GM19438 (cell line): ENCODE results near the gene ACSF2.
"Not testable (repeated sequence)": the region's sequence is repeated elsewhere in the genome, so short reads cannot be mapped to it uniquely, and the experiment has no call there.

ENCODE experiments used
- ATAC-seq: cut with Tn5 transposase; IDR thresholded peaks from one replicate; pipeline ENCODE4 v1.9.1; 2021; ENCODE audit warnings: low read depth; ENCODE audit not compliant: unreplicated experiment

Gene ACSF2

DNA sequence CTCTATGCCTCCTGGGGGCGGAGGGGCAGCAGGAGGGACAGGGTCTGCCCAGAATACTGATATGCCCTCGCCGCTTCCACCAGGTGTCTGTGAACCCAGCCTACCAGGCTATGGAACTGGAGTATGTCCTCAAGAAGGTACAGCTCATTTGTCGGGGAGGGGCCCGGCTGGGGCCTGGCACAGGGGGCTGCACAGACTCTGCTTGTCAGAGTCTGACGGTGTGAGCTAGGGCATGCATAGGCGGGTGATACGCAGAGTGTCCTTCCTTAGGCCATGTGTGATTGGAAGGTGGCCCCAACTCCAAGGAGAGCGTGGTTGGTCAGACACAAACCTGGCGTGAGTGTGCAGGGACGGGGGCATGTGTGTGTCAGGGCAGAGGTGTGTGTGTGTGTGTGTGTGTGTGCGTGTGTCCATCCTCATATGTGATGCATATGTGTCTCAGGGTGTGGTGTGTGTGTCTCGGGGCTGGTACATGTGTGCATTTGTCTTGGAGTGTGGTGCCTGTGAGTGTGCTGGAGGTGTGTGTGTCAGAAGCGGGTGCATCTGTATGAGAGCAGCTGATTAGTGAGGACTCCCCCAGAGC lies 35.6 kb downstream of the ACSF2 start:
- no peak for ATAC-seq

DNA sequence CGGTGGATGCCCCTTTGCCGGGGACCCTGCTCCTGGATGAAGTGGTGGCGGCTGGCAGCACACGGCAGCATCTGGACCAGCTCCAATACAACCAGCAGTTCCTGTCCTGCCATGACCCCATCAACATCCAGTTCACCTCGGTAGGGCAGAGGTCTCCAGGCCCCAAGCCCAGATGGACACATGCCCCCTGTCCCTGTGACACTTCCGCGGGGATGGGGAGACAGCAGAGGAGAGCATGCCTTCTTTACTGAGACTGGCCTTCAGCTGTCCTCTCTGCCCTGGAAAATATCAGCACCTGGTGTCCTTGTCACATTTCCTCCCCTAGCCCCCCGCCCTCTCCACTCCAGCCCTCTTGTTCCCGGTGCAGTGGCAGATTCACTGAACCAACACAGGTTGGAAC lies 36.4 kb downstream of the ACSF2 start:
- ATAC-seq: no peak

DNA sequence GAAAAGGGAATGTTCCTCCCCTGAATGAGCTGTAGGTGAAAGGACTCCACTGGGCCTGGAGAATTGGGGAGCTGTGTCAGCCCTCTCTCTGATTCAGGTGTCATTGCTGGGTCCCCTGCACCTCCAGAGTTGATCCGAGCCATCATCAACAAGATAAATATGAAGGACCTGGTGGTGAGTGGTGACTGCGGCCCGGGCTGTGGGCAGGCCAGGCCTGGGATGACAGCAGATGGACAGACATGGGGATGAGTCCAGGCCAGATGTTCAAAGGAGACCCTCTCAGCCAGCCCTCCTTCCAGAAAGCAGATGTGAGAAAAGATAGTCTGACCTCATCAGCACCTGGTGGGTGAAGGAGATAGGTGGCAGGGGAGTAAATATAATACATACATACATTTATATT lies 38.1 kb downstream of the ACSF2 start:
- ATAC-seq: no peak

DNA sequence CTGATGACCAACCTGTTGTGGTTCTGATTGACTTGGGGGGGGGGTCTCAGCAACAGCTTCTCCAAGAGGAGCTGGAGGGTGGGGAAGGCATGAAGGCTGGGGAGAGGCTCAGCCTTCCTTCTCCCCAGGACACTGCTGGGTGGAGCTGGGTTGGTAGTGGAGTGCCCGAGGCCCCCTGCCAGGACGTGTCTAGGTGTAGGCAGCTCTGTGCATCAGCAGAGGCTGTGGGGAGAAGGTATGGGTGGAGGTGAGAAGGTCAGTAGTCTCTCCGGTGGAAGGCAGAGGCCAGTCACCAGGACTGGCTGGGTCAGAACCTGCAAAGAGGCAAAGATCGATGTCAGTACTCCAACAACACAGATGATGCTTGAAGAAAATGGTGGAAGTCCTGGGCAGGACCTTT lies 38.7 kb downstream of the ACSF2 start:
- no peak for ATAC-seq

DNA sequence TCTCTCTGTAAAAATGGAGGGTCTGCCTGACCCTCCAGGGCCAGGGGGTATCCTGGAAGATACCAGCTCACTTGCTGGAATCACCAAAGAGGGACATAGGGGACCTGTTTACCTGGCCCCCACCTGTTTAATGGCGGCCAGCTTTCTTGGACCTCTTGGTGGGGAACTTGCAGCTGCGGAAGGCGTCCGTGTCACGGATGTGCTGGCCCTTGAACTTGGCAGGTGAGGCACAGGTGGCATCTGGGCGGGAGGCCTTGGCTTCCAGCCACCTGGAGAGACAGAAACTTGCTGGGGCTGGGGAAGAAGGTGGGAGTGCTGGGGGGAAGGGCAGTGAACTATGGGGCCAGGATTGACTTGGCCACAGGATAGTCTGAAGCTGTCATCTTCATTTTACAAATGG lies 39.2 kb downstream of the ACSF2 start:
- ATAC-seq: no peak

DNA sequence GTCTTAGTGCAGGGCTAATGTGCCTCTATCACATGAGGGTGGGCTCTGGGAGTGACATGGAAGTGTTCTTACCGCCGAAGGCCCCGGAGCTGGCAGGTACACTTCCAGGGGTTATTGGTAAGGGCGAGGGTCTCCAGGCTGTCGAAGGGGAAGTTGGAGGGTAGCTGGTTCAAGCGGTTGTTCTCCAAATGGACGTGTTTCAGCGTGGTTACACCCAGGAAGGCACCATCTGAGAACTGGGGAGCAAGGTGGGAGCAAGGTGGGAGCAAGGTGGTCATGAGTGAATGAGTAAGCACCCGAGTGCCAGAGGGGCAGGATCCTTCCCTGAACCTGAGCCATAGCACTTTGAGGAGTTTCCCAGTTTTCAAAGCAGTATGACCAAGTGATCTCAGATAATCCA lies 39.6 kb downstream of the ACSF2 start:
- ATAC-seq: no peak

DNA sequence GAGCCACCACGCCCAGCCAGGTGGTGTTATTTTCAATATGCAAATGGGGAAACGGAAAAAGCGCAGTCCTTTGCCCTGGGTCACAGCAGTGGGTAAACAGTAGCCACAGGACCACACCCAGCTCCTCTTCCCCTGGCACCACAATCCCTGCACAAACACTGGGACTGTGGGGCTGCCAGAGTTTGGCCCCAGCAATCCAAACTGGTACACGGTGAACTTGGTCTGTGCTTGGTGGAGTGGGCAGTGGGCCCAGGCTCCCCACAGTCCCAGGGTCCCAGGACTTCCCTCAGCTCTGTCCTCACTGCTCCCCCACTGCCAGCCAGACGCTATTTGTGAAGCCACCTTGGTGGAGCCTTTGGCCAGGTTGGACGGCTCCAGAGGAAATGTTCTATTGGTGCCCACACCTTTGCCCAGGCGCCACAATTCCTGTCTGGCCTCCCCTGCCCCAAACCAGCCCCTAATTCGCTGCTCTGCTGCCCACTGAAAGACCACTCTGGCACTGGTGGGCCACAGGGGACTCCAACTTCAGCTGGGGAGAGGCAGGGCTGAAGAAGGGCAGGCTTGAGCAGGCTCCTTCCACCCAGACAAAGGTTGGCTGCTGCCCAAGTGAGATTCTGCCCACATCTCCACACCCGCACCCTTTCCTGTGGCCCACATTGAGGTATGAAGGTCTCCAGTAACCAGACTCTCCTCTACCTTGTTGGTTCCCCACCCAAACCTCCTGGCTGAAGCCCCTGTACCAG lies 40.5 kb downstream of the ACSF2 start:
- no peak for ATAC-seq

DNA sequence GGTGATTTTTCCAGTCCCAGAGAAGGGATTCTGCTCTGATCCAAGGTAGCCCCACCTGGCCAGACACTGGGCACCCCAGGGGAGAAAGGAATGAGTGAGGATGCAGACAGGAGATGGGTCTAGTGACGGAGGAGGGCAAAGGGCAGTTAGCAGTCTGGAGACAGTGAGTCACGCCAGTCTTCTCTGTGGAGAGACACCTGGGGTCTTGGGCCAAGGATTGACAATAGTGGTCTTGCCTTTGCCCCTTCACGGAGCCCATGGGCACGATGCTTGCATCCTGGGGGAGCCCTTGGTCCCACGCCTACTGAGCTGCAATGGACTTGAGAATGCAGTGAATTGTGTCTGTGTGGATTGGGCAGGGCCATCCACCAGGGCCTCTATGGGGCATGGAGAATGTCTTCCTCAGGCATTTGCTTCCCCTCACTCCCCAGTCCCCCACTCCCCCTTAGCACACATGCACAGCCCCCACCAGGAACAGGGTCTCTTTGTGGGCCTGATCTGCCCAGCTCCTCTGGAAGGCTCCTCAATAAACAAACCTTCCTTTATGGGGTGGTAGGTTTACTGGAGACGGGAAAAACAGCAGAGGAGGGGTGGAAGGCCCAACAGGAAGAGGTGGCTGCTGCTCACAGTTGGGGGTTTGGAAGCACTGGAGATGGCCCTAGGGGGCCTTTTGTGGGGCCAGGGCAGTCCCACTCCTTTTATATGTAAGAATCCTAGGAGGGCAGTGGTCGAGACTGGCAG lies 41.3 kb downstream of the ACSF2 start:
- no peak for ATAC-seq

DNA sequence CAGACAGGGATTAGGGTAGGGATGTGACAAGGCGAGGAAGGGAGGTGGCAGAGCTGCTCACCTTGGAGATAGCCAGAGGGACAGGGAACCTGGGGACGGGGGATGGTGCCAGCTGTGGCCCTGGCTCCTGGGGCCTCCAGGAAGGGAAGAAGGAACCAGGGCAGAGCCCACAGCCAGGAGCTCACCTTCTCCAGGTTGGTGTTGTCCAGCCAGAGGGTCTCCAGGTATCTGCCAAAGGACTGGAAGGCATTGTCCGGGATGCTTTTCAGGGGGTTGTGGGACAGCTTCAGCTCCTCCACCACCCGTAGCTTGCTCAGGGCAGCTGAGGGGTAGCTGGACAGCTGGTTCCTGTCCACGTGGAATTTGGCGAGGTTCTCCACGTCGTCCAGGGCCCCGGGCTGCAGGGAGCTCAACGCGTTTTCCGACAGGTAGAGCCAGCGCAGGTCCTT lies 41.9 kb downstream of the ACSF2 start:
- ATAC-seq: no peak

DNA sequence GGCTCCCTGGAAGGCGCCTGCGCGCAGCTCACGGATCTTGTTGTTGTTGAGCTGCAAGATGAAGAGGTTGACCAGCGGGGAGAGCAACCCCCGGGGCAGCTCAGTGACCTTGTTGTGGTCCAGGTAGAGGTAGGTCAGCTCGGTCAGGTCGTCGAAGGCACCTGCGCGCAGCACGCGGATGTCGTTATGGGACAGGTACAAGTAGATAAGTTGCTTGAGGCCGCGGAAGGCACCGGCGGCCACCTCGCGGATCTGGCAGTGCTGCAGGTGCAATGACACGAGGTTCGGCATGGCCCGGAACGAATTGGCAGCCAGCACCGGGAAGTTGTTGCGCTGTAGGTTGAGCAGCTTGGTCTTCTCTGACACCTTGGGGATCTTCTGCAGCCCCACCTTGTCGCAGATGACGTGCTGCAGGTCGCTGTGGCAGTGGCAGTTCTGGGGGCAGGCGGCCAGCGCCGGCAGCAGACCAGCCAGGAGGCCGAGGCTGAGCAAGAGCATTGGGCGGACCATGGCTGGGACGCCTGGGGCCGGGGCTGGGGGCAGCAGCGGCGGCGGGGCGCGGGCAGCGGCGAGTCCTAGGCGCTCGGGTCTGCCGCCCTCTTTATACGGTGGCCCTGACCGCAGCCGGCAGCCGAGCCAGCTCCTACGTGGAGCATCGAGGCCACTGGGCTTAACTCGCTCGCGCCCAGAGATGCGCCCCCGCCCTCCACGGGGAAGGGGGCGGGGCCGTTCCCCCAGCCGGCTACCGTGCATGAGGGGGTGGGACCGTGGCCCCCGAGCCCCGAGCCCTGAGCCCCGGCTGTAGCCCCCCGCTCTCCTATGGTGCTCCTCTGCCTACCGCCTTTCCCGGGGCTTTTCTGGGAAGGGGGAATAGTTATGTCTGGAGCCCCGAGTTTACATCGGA lies 42.5 kb downstream of the ACSF2 start, which contains the start of gene CHAD:
Gene CHAD (minus strand): TSS at position 577 of the 904 bp plus-strand sequence. CDS start 67 bp downstream, at position 510.
- no peak for ATAC-seq

DNA sequence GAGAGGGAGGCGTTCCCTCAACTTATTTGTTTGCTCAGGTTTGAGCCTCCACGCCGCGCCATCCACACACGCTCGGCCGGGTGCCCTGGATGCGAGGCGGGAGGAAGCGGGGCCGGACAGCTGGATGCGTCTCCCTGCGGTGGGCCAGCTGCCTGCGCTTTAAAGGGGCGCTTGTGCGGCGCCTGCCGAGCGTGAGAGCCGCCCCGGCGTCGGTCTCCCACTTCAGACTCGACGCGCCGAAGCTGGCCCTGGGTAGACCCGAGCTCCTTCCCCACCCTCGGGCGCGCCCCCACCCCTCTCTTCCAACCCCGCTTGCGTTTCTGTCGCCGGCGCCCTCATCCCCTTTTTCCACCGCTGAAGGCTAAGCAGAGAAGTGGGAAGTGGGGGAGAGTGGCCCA lies 43.2 kb downstream of the ACSF2 start:
- no peak for ATAC-seq

DNA sequence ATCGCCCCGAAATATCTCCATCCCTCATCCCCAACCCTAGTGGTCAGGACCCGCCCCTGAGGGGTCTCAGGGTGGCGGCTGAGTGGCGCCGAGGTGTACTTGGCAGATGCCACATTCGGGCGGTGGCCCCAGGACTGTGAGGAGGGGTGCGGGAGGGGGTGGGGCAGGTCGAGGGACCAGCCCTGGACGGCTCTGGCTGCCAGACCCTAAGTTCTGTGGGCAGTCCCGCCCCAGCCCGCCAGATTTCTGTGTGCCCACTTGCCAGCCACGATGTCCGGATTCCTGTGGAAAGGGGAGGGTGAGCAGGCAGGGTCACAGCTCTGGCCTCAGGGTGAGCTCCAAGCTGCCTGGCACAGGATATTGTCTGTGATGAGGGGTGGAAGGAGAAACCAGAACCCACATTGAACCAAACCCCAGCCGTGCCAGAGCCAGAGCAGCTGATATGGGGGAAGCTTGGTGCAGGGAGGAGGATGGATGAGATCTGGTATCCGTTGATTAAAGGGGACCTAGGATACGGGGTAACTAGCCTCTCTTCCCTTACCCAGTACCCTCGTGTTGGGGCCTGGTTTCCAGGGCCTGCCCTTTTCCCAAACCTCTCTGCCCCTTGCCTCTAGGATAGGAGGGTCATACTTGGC lies 43.8 kb downstream of the ACSF2 start:
- ATAC-seq: no peak

DNA sequence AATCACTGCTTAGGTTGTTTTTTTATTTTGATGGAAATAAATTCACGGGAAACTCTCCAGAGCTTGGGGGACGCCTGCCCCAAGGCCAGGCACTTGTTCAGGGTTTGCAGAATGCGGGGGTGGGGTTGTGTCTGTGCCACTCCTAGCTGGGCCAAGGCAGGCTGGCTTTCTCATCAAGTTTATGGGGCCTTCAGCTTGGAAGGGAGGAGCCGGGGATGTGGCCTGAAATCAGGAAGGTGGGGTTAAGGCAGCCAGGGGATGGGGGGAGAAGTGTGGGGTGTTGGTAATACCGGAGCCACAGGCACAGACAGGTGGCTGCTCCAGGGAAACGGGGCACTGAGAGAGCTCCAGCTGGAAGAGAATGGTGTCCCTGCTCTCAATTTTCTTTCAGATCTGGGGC lies 44.4 kb downstream of the ACSF2 start:
- no peak for ATAC-seq

DNA sequence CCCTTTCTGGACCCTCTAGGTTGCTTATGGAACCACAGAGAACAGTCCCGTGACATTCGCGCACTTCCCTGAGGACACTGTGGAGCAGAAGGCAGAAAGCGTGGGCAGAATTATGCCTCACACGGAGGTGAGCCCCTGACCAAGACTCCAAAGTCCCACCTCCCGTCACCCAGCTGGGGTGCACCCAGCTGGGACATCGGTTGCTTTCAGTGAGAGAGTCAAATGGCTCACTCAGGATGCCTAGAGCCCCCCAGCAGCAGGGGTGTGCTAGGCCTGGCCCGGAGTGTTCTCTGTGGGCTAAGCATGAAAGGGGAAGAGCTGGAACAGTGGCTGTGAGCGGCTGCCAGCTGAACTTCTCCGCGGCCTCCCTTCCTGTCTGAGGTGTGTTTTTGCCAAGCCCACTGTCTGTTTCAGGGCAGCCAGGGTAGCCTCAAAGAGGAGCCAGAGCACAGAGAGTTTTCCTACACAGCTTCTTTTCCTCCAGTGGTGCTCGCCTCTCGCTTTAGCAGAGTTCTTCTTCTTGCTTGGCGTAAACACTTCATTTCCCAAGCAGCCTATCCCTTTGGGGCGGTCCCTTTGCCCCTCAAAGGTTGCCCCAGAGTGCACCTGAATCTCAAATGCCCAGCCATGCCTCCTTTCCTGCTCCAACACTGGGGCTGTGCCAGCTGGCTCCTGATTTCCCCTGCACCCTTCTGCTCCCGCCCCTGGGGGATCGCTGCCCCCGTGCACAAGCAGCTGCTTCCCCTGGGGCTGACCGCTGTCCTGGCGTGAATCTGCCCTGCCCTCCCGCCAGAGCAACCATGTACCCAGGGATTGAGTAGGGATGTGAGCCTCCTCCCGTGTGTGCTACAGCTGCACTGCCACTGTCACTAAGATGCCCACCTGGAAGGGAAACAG lies 45.2 kb downstream of the ACSF2 start:
- ATAC-seq: no peak

DNA sequence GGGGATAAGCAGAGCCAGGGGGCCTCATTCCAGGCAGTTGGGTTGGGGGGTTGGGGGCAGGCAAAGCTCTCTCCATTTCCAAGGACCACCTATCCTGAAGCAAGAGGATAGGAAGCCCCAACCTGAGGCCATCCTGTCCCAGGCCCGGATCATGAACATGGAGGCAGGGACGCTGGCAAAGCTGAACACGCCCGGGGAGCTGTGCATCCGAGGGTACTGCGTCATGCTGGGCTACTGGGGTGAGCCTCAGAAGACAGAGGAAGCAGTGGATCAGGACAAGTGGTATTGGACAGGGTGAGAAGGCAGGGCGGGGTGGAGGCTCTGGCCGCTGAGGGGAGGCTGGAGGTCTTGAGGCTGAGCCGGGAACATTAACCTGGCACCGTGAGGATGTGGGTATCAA lies 46.3 kb downstream of the ACSF2 start:
- no peak for ATAC-seq

DNA sequence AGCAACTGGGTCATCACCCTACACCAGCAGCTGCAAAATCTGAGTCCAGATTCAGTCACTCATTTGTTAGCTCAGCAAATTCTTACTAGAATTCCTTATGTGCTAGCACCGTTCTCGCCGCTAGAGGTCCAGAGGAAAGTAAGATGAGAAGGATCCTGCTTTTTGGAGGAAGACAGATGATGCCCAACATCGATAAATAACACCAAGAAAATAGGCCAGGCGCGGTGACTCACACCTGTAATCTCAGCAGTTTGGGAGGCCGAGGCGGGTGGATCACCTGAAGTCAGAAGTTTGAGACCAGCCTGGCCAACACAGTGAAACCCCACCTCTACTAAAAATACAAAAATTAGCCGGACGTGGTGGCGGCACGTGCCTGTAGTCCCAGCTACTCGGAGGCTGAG lies 46.7 kb downstream of the ACSF2 start:
- ATAC-seq: not testable (repeated sequence)

DNA sequence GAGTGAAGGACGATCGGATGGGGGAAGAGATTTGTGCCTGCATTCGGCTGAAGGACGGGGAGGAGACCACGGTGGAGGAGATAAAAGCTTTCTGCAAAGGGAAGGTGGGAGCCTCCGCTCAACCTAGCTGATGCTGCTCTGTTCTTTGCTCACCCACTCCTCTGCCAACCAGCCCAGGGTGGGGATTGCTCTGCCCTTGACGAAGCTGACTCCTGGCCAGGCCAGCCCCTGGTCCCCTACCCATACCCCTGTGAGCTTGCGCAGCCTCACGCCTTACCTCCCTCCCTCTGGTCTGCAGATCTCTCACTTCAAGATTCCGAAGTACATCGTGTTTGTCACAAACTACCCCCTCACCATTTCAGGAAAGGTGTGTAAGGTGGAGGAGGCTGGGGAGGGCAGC lies 47.9 kb downstream of the ACSF2 start:
- no peak for ATAC-seq

DNA sequence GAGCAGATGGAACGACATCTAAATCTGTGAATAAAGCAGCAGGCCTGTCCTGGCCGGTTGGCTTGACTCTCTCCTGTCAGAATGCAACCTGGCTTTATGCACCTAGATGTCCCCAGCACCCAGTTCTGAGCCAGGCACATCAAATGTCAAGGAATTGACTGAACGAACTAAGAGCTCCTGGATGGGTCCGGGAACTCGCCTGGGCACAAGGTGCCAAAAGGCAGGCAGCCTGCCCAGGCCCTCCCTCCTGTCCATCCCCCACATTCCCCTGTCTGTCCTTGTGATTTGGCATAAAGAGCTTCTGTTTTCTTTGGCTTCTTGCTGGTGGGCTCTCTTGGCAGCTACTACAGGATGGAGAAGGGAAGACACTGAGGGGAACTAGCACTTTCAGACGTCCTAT lies 48.5 kb downstream of the ACSF2 start:
- ATAC-seq: no peak

DNA sequence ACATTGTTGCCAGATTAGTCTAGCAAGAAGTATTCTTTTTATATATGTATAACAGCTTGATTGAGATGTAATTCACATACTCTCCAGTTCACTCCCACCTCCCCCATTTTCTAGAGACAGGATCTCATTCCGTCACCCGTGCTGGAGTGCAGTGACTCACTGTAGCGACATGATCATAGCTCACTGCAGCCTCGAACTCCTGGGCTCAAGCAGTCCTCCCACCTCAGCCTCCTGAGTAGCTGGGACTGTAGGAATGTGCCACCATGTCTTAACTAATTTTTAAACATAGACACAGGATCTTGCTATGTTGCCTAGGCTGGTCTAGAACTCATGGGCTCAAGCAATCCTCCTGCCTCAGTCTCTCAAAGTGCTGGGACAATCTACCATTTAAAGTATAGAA lies 49.3 kb downstream of the ACSF2 start:
- no peak for ATAC-seq
